ENCODE results near the gene AHI1.

AHI1 gene

DNA sequence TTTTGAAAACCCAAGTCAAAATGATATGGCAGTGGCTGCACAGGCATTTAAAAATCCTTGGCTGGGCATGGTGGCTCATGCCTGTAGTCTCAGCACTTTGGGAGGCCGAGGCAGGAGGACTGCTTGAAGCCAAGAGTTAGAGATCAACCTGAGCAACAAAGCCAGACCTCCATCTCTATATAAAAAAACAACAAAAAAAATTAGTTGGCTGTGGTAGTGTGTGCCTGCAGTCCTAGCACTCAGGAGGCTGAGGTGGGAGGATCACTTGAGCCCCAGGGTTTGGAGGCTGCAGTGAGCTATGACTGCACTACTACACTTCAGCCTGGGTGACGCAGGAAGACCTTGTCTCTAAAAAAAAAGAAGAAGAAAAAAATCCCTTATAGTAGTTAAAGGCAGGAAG is 173.6 kb downstream of the AHI1 start:
- DNase-seq, result no peak

DNA sequence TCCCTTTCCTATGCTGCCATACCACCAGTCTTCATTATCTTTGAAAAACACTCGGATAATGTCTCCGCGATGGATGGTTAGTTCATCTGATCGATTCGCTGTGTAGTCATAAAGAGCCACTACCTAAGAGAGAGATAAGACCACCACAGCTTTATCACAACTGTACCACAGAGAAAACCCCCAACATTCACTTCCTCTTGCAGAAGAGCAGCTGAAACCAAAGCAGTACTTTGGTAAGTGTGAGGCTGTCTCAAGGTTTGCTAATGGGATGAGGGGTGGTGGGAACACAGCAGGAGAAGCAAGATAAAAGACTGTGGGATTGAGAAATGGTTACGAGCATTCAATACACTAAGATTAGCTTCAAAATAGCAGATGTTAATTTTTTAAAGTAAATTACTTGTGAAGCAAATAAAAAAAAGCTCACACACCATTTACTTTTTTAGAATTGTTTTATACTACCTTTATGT is 174.3 kb downstream of the AHI1 start:
- no peak for DNase-seq

DNA sequence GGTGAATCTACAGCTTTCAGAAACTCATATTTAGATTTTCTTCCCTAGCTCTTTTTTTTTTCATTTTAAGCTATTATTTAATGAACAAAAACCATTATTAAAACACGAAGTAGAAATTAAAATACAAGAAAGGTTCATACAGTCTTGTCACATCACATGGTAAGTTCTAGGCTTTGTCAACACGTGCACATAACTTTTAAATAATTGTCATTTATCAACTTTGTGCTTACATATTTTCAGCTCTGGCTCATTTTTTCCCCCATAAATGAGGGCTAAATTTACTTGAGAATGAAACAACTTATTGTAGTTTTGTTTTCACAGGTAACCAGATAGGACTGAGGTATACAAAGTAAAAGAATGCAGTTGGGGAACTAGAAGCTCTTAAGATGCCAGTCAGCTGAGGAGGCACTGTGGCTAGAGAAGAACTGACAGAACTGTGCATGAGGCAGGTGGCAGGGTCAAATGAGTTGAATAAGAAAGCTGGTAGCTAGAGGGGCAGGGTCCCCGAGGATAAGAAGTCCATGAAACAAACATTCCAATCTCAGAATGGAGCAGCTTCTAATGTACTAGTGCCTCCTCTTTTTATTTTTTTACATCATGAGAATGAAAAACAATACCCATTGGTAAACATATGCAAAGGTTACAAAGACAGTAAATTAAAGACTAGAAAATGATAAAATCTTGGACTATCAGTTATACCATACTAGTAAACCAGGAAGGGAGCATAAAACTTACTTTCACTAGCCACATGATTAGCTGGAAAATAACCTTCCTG is 174.9 kb downstream of the AHI1 start:
- no peak for DNase-seq

DNA sequence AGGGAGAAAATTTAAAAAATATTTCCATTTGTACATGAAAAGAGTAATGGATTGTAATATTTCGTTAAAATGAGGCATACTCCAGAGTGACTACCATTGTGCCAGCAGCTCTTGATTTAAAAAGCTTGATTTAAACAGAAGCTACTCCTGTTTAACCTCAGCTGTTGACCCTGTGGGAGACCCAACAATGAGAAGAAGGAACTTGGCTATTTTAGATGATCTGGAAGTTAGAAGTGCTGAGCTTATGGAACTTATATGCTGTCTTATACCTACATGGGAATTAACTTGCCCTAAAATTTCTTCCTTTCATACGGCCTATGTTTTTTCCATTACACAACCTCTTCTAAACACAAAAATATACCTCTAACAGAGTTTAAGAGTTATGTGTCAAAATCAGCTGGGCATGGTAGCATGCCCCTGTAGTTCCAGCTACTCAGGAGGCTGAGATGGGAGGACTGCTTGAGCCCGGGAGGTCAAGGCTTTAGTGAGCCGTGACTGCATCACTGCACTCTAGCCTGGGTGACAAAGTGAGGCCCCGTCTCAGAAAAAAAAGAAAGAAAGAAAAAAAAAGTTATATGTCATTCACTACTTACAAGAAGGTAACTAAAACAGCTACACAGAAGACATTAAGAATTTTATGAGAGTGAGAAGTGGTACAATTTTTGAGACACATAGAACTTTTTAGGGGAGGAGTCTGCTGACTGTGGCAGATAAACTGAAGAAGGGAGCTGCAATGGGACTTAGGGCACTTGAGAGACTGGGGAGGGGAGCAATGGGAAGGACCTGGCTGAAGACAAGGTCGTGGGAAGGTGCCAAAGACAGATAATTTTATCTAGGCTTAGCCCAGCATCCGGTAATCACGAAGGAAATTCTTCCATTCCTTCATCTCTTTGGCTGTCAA is 176.6 kb downstream of the AHI1 start:
- DNase-seq, result no peak

DNA sequence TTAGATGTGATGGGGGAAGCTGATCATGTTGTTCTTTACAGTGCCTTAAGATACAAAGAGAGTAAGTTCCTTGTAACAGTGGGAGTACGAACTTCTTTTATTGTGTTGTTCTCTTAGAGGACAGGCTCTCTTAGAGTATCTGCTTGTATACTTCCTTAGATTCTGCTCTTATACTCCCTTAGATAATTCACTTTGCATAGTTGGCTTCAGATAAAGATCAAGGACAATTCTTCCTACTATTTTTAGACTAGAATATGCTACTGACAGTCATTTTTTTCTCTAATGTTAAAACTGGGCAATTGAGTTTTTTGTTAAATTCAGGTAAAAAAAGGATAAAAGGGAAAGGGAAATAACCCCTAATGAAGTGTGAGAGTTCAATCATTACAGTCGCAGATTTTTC is 177.7 kb downstream of the AHI1 start:
- DNase-seq, result no peak

DNA sequence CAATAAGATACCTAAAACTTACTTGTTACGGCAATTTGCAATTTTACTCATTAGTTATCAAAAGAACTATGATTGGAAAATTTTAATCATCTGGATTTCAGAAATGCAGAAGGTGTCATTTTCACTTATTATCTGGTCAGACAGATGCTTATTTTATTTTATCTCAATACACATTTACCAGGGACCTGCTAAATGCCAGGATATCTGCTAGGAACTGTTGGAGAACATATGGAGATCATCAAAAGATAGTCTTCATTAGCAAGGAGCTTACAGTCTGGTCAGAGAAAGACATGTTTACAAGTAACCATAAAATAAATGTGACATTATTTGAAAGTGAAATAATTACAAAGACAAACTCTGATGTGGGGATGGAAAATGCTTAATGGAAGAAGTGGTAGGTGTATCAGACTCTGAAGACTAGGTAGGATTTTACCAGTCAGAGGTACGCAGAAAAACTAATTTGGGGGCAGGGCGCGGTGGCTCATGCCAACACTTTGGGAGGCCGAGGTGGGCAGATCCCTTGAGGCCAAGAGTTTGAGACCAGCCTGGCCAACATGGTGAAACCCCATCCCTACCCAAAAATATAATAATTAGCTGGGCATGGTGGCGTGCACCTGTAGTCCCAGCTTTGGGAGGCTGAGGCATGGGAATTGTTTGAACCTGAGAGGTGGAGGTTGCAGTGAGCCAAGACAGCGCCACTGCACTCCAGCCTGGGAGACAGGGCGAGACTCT is 178.6 kb downstream of the AHI1 start:
- DNase-seq, result no peak

DNA sequence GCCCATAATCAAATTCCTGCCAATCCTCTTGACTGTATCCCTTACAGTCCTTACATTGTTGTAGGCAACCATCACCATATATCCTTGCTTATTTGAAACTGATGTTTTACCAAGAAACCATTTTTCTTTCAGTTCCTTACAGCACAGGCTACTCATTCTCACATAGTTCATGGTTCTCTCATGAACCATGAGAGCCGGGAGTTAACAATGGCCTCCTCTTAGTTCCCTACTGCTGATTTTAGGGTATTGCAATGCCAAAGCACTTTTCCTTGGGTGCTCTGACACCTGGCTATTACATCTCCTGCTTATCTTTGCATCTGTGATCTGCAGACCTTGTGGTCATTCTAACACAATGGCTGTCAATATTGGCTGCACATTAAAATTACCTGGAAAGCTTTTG is 183.0 kb downstream of the AHI1 start:
- DNase-seq, result no peak

DNA sequence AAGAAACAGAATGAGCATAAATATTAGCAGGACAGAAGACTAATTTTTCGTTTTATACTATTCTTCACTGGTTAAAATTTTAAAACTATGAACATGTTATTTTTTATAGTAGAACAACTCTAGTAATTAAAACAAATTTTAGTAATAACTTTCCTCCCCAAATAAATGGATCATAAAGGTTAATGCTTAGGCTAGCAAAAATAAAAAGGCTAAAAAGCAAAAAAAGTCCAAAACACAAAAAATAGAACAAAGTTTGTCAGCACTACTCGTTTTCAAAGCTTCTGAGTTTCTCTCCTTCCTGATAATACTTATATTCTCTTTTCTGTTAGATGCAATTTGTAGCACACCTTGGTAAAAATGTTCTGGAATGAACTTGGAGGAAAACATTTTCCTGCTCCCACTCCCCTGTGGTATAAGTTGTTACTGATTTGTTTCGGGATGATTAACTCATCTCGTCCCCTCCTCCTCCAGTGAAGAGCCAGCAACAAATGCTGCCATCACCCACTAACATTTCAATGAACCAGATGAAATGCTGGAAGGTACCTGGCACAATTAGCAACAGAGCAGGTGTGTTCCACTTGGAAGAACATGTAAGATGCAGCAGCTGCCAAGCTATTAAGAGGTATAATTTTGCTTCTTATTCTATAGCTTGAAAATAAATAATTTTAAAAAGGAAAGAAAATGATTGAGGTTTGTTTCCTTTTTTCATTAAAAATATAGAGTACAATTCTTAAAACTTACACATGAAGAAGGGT is 185.9 kb downstream of the AHI1 start:
- no peak for DNase-seq

DNA sequence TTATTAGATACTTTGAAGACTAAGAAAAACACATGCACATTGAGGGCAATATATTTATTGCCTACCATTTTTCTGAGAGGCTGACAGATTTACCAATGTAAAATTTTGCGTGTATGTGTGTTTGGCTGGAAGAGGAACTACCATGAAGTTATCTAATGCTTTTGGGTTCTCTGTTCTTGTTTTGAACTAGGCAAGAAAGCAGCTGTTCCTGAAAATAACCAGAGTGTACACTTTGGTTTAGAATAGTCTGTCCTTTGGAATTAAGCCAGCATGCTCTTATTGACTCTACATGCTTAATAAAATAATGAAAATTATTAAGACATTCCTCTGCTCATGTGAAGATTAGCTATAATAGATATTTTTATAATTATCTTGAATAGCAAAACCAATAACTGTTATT is 187.2 kb downstream of the AHI1 start:
- no peak for DNase-seq

DNA sequence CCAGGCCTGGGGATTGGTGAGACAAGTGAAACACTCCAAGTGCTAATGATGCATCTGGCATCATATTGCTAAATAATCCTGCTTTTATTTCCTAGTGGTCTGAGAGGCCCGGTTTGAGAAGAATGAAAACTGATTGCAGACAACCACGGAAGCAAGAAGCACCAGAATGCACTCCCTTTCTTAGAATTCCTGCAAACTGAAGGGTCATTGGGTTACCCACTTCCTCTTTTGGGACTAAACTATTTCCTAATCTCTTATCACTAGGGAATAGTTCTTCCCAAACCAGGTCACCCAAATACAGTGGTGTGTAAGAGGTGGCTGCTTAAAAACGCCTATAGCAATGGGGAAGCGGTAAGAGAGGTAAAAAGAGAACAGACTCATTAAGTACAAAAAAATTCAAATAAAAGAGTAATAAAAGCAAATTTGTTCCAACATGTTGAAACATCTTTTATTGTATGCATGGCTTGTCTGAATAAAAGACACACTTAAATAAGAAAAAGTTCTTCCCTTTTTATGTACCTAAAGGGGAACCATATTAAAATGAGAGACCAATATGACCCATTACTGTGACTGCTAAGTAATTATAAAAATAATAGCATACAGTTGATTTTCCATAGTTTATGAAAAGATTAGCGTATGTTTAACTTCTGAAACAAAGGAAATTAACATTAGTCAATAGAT is 190.7 kb downstream of the AHI1 start:
- DNase-seq, result no peak

DNA sequence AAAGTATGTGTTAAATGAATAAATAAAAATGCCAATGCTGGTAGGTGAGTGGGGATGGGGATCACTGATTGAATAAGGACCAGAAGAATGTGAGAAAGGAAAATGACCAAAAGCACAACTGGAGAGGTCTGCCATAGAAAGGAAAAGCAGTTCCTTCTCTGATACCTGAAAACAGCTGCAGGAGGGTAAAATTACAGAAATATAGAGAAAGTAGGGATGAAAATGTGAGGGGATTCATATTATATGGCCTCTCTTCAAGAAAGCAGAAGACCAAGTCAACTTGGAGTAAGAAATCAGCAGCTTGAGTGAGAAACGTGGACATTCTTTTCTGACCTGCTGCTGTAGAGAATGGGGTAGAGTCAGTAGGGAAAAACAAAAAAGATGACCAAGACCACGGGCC is 191.4 kb downstream of the AHI1 start:
- no peak for DNase-seq

DNA sequence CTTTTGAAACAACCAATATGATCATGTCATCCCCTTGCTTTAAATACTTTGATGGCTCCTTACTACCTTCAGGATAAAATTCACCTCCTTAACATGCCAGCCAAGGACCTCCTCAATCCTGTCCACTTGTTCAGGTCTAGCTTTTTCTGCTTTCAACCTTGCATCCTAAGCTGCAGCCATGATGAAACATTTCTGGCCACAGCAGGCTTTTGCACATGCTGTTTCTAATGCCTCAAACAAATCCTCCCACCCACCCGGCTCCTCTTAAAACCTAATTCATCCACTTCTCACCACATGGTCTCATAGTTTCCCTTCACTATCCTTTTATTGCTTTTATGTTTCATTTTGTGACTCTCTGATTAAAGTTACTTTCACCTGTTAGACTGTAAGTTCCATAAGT is 191.9 kb downstream of the AHI1 start:
- DNase-seq, result no peak

DNA sequence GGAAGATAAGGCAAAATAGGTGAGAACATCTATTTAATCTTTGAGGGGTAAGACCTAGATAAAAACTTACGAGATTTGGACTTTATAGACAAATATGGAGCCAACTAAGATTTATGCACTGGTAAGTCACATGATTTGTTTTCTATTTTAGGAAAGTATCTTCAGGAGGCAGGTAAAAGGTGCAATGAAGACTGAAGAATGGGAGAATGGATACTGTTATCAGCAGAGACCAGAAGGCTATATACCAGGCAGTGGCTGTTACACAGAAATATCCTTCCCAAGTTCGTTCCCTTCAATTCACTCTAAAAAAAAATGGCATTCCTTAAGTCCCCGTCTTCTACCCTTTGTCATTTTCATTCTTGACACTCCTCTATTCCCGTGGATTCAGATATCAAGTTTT is 192.7 kb downstream of the AHI1 start:
- no peak for DNase-seq

DNA sequence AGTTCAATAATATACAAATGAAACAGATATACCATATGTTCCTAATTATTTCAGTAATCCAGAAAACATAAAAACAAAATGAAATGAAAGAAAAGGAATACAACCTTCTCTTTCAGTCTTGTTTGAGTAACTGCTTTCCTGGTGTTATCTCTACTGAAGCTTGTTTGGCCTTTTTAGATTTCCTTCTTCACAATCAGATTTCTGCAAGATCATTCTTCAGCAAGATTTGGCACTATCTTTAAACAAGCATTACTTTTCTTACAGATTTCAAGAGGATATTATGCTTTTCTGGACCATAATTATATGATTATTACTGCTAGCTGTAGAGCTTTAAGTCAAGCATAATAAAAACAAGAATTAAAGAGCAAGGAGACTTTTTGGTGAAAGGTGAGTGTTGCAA is 196.2 kb downstream of the AHI1 start:
- no peak for DNase-seq

DNA sequence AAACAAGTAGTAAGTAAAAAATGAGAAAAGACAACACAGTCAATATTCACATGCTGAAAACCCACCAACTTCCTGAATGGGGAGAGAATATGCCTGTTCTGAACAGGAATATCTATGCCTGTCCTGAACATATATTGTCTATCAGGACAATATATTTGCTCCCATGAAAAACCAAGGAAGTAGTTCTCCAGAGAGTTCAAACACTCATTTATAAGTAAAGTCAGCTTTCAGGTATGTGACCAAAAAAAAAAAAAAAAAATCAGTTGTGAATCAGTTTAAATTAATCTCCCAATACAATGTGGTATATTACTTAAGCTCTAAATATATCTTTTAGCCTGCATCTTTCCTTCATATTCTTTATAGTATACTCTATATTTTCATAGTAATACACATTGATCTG is 197.0 kb downstream of the AHI1 start:
- DNase-seq, result peak; percentile 33

DNA sequence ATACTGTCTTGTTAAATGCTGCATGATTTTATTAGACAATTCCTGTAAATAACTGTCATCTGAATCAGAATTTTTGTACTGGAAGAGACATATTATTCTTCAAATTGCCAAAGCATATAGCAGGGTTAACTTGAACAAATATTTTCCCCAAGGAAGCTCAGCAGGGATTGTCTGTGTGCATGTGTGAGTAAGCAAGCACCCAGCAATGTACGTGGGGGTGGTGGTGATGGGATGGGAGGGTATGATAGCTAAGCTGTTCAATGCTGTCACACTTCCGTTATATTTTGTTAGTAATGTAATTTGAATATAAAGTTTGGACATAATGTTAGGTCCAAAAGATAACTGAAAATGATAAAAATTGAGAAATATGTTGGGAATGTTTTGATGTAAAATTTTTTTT is 198.3 kb downstream of the AHI1 start:
- DNase-seq, result peak; percentile 66

DNA sequence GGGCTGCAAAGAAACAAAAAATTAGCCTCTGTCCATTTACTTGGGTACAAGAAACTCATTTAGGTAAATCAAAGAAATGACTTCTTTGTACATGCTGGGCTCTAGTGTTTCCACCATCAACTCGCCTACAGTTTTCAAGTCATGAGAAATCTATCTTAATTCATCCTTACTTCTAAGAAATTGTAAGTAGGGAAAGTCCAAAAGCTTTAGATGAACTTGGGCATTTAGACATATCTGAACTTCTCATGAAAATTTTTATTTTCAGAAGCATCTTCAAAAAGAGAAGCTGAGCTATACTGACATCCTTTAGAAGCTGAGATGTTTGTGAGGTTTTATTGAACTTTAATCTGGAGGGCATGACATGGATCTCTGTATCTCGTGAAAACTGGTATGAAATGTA is 199.1 kb downstream of the AHI1 start:
- DNase-seq, result no peak

DNA sequence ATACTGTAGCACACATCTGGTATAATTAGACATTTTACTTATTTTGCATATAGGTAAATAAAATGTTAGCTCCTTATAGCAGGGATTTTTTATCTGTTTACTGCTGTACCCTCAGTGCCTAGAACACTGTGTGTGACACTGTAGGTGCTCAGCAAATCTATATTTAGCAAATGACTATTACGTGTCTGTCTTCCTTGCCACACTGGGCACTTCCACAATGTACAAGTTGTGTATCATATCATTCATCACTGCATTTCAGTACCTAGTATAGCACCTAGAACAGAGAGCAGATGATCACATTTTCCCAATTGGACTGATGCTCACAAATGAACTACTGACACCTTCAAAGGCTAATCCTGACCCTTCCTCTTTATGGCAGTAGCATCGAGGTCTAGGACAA is 200.8 kb downstream of the AHI1 start:
- no peak for DNase-seq

DNA sequence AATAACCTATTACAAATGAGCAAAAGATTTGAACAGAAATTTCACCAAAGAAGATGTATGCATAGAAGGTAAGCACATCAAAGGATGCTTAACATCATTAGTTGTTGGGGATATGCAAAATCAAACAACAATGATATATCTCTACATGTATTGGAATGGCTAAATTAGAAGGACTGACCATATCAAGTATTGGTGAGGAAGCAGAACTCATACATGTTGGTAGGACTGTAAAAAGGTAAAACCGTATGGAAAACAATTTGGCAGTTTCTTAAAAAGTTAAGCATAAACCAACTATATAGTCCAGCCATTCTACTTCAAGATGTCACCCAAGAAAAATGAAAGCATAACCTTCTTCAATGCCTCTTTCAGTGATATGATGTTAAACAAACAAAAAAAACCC is 202.5 kb downstream of the AHI1 start:
- no peak for DNase-seq

DNA sequence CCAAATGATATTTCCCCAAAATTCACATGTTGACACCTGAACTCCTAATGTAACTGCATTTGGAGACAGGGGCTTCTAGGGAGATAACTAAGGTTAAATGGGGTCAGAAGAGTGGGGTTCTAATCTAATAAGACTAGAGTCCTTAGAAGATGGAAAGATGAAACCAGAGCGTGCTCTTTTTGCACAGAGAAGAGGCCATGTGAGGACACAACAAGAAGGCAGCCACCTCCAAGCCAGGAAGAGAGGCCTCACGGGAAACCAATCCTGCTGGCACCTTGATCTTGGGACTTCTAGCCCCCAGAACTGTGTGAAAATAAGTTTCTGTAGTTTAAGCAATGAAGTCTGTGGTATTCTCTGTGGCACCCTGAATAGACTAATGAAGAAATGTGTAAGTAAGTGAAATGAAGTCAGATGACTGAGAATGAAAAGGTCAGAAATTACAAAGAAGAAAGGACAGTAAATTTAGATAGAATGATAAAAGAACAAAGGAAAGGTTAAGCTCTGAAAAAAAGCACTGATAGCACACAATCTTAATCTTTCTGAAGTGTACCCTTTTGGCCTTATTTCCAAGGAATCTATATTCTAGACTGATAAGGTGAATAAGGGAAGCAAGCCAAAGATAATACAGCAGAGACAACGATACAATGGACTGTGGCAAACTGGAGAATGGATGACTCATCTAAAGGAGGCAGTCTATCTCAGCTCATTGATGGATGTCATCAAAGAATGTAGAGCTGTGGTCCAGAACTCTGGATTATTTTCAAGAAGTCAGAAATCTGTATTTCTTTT is 206.1 kb downstream of the AHI1 start:
- peak; percentile 78 for DNase-seq

DNA sequence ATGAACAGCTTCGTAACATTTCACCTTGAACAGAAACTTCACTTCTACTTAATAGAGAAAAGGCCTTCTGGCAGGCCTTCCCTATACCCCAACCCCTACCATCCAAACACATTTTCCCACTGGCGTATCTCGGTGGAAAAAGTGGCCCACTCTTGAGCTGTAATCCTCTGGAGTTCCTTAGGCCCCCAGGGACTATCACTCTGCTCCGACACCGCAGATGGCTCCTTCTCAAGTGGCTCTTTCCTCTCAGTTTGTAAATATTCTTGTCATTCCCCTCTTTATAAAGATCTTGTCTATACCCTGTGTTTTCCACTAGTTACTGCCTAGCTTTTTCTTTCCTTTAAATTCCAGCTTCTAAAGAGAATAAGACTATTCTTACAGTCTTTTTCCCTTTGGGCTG is 207.7 kb downstream of the AHI1 start:
- DNase-seq, result no peak
